Panc1 (cell line): ENCODE results near the gene GATM. TPM values are rescaled to one million over a fixed set of nuclear protein-coding genes. Genes with fewer than 3 reads are reported as not detected.

Experiments
- ATAC-seq: fragments of 200-7000 bp; cut with Tn5 transposase; 2 replicates; pipeline ENCODE4 v1.9.1; 2020; ENCODE audit warnings: mild to moderate bottlenecking, moderate library complexity
- BruUV-seq: library from RNA; stranded (reverse); fragments of 400-500 nt; replicated peaks from 2 replicates; lab custom pipeline; 2021; lab: Mats Ljungman, UMichigan
- CTCF ChIA-PET: fragments of 300-600 bp; sonication (Branson Sonifier 250); formaldehyde crosslinking; loops from one replicate; lab custom pipeline; 2022; ENCODE audit warnings: antibody characterized with exemption; lab: Charles Lee
- POLR2A ChIA-PET: fragments of 300-600 bp; sonication (Branson Sonifier 250); formaldehyde crosslinking; loops from one replicate; lab custom pipeline; 2022; ENCODE audit warnings: antibody characterized with exemption; lab: Charles Lee
- DNase-seq: peaks from one replicate; pipeline ENCODE4 v3.0.0-alpha.2; 2010; ENCODE audit warnings: low read depth, low spot score
- H3K27ac ChIP-seq: 2 replicates; pipeline ENCODE4 v1.5.1; 2011; ENCODE audit warnings: mild to moderate bottlenecking, low read length, inconsistent platforms
- H3K27me3 ChIP-seq: fragments of 200-500 bp; sonication (Bioruptor generic); 2 replicates; pipeline ENCODE4 v1.6.0; 2014; ENCODE audit warnings: low read length, inconsistent platforms; ENCODE audit not compliant: control insufficient read depth, insufficient read depth
- H3K36me3 ChIP-seq: fragments of 200-500 bp; sonication (Bioruptor generic); 2 replicates; pipeline ENCODE4 v1.5.1; 2014; ENCODE audit warnings: inconsistent platforms, mild to moderate bottlenecking, low read length, moderate library complexity; ENCODE audit not compliant: control insufficient read depth, insufficient read depth
- H3K4me1 ChIP-seq: 2 replicates; pipeline ENCODE4 v1.5.1; 2011; ENCODE audit warnings: inconsistent platforms, mild to moderate bottlenecking, low read length, moderate library complexity; ENCODE audit not compliant: control insufficient read depth, insufficient read depth
- H3K4me3 ChIP-seq, 2 experiments: 2 replicates each; pipeline ENCODE4 v1.5.1; 2011 to 2012; ENCODE audit warnings: low read depth in 2 of 2, low read length in 2 of 2, mild to moderate bottlenecking in 2 of 2, inconsistent platforms in 1 of 2, moderate library complexity in 1 of 2
- H3K9me3 ChIP-seq: fragments of 200-500 bp; sonication (Bioruptor generic); 2 replicates; pipeline ENCODE4 v1.5.1; 2014; ENCODE audit warnings: low read depth, mild to moderate bottlenecking, inconsistent platforms, low read length, moderate library complexity; ENCODE audit not compliant: control insufficient read depth, insufficient read depth
- POLR2AphosphoS5 ChIP-seq: IDR thresholded peaks from 2 replicates; pipeline ENCODE4 v1.6.1; 2012; ENCODE audit warnings: mild to moderate bottlenecking, low read depth, low read length, moderate library complexity
- SIN3A ChIP-seq: IDR thresholded peaks from 2 replicates; pipeline ENCODE4 v1.6.1; 2012; ENCODE audit warnings: low read depth, mild to moderate bottlenecking, low read length, moderate library complexity, borderline replicate concordance; ENCODE audit not compliant: insufficient read depth
- TCF7L2 ChIP-seq: IDR thresholded peaks from 2 replicates; pipeline ENCODE4 v1.6.1; 2011; ENCODE audit warnings: mild to moderate bottlenecking, low read depth, low read length, inconsistent platforms
- in situ Hi-C: cut with HindIII; loops from 2 replicates; pipeline ENCODE4 v1.10.0; 2016; ENCODE audit warnings: low sequenced_read_pairs, low pct_unique_long_range_greater_than_20kb
- intact Hi-C: fragments of 100-400 bp; cut with micrococcal nuclease; formaldehyde crosslinking; loops from one replicate; pipeline ENCODE4 v1.10.0; 2022; ENCODE audit not compliant: unreplicated experiment
- total RNA-seq: library from RNA; stranded (reverse); gene quantifications from one replicate; pipeline ENCODE4 v1.2.1, GENCODE V29; 2021; ENCODE audit not compliant: unreplicated experiment
- TF ChIP-seq, protein P1 (sequence below), 2 experiments: IDR thresholded peaks; 2 replicates each; pipeline ENCODE4 v1.6.1; 2011 to 2012; ENCODE audit warnings: low read depth in 2 of 2, control low read depth in 1 of 2, low read length in 1 of 2, mild to moderate bottlenecking in 1 of 2, moderate library complexity in 1 of 2; ENCODE audit not compliant: insufficient read depth in 1 of 2
- TF ChIP-seq, protein P2 (sequence below): fragments of 450-650 bp; IDR thresholded peaks from 2 replicates; pipeline ENCODE4 v1.5.1; 2017; ENCODE audit warnings: mild to moderate bottlenecking

GATM gene
- total RNA-seq, 1 experiment from 2014 or later, result 7.6 TPM

DNA sequence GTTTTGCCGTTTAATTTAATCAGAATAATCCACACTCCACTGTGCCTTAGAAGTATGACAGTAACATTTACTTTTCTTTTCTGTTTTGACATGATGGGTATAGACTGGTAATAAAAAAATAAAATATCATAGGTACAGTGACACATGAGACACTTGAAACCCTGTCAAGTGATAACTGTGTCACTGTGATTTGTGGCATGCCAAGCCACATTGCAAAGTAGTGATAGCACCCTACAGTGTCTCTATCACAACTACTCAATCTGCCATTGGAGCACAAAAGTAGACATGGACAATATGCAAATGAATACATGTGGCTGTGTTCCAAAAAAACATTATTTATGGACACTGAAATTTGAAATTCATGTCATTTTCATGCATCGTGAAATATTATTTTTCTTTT, 22.5 kb downstream of the GATM start:
- ATAC-seq, result no peak
- POLR2A ChIA-PET, result no interaction called here

DNA sequence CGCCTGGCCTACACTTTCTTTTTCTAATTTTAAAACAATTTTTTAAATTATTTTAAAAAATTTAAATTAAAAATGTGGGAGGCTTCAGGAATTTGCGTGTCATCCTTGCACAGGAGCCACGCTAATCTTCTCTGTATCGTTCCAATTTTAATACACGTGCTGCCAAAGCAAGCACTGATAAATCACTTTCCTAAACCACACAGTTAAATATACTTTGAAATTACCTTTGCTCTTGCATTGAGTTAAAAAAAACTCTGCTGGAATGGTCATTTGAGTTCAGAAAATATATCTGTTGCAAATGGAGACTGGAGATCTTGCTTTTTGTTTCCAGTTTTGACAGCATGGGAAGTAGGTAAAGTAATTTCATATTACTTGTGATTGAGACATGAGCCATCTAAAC, 23.6 kb downstream of the GATM start:
- ChIA-PET CTCF (no interaction called here), POLR2A (no interaction called here)
- no peak for ATAC-seq
- H3K36me3 ChIP-seq, result no peaks in the 10 kb centered on the region
- TF ChIP-seq SIN3A, result no peak
- TF ChIP-seq, protein P1, sequence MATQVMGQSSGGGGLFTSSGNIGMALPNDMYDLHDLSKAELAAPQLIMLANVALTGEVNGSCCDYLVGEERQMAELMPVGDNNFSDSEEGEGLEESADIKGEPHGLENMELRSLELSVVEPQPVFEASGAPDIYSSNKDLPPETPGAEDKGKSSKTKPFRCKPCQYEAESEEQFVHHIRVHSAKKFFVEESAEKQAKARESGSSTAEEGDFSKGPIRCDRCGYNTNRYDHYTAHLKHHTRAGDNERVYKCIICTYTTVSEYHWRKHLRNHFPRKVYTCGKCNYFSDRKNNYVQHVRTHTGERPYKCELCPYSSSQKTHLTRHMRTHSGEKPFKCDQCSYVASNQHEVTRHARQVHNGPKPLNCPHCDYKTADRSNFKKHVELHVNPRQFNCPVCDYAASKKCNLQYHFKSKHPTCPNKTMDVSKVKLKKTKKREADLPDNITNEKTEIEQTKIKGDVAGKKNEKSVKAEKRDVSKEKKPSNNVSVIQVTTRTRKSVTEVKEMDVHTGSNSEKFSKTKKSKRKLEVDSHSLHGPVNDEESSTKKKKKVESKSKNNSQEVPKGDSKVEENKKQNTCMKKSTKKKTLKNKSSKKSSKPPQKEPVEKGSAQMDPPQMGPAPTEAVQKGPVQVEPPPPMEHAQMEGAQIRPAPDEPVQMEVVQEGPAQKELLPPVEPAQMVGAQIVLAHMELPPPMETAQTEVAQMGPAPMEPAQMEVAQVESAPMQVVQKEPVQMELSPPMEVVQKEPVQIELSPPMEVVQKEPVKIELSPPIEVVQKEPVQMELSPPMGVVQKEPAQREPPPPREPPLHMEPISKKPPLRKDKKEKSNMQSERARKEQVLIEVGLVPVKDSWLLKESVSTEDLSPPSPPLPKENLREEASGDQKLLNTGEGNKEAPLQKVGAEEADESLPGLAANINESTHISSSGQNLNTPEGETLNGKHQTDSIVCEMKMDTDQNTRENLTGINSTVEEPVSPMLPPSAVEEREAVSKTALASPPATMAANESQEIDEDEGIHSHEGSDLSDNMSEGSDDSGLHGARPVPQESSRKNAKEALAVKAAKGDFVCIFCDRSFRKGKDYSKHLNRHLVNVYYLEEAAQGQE (IDR thresholded peaks at IDR 0.05; ENCODE audit: insufficient read depth in 1 of 2, low read depth in 2 of 2, low read length in 1 of 2), result no peak
- no peak for TF ChIP-seq POLR2AphosphoS5
- TF ChIP-seq, protein P2, sequence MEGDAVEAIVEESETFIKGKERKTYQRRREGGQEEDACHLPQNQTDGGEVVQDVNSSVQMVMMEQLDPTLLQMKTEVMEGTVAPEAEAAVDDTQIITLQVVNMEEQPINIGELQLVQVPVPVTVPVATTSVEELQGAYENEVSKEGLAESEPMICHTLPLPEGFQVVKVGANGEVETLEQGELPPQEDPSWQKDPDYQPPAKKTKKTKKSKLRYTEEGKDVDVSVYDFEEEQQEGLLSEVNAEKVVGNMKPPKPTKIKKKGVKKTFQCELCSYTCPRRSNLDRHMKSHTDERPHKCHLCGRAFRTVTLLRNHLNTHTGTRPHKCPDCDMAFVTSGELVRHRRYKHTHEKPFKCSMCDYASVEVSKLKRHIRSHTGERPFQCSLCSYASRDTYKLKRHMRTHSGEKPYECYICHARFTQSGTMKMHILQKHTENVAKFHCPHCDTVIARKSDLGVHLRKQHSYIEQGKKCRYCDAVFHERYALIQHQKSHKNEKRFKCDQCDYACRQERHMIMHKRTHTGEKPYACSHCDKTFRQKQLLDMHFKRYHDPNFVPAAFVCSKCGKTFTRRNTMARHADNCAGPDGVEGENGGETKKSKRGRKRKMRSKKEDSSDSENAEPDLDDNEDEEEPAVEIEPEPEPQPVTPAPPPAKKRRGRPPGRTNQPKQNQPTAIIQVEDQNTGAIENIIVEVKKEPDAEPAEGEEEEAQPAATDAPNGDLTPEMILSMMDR, result no peak
- no peak for TF ChIP-seq TCF7L2
- no peaks in the 10 kb centered on the region for H3K9me3 ChIP-seq
- H3K4me3 ChIP-seq, result no peak overlapping the region
- intact Hi-C loops, result no loop called here
- in situ Hi-C loops, result no loop called here
- H3K4me1 ChIP-seq, result no peaks in the 10 kb centered on the region
- H3K27me3 ChIP-seq, result peaks cover 9% of the 10 kb centered on the region; the same call in 1 of the 2 replicates
- BruUV-seq, result no TSS peak
- no peak overlapping the region for H3K27ac ChIP-seq
- DNase-seq, result no peak

More for the DNA sequence above, 22.5 kb downstream of the GATM start:
- Histone ChIP-seq H3K27ac (no peak overlapping the region), H3K27me3 (no peaks in the 10 kb centered on the region; the same call in 1 of the 2 replicates), H3K4me3 (no peak overlapping the region), H3K4me1 (no peaks in the 10 kb centered on the region), H3K9me3 (no peaks in the 10 kb centered on the region), H3K36me3 (no peaks in the 10 kb centered on the region)
- CTCF ChIA-PET, result no interaction called here
- in situ Hi-C loops, result no loop called here
- intact Hi-C loops, result no loop called here
- TF ChIP-seq POLR2AphosphoS5, result no peak
- no peak for TF ChIP-seq TCF7L2
- no peak for DNase-seq
- no TSS peak for BruUV-seq

DNA sequence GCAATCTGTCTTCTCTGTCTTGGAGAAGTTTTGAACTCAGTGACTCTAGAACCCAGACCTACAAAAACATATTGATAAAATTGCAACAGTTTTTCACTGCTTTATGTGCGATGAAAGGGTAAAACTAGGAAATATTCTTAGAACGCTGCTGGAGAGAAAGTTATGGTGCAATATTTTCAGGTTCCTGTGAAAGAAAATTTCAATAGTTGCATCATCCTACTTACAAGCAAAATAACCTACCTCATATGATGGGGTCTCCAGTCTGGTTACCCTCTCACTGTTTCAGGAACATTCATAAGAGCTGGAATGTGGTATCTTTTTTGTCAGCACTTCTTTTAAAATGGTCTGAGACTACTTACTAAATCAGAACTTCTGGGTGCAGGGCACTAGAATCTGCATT, 27.1 kb downstream of the GATM start:
- DNase-seq, result no peak
- Histone ChIP-seq H3K4me1 (no peaks in the 10 kb centered on the region), H3K9me3 (no peaks in the 10 kb centered on the region), H3K27ac (no peak overlapping the region), H3K27me3 (peaks cover 10% of the 10 kb centered on the region; the same call in 1 of the 2 replicates), H3K4me3 (no peak overlapping the region), H3K36me3 (no peaks in the 10 kb centered on the region)
- ChIA-PET POLR2A (no interaction called here), CTCF (no interaction called here)
- in situ Hi-C loops (no loop called here), intact Hi-C loops (no loop called here)
- BruUV-seq, result no TSS peak
- ATAC-seq, result no peak
- TF ChIP-seq, protein P1 (IDR thresholded peaks at IDR 0.05; ENCODE audit: insufficient read depth in 1 of 2, low read depth in 2 of 2, low read length in 1 of 2), result no peak
- TF ChIP-seq SIN3A (no peak), TCF7L2 (no peak), POLR2AphosphoS5 (no peak)
- TF ChIP-seq, protein P2, result no peak
